ENCODE measurements around the gene UTP11.
"Not testable (repeated sequence)": the region's sequence is repeated elsewhere in the genome, so short reads cannot be mapped to it uniquely, and the experiment has no call there.

UTP11 gene

GRCh38 chr1:38028105-38028591 lies 15.6 kb downstream of the UTP11 start:
- DNase-seq, result peak; percentile 82

DNA sequence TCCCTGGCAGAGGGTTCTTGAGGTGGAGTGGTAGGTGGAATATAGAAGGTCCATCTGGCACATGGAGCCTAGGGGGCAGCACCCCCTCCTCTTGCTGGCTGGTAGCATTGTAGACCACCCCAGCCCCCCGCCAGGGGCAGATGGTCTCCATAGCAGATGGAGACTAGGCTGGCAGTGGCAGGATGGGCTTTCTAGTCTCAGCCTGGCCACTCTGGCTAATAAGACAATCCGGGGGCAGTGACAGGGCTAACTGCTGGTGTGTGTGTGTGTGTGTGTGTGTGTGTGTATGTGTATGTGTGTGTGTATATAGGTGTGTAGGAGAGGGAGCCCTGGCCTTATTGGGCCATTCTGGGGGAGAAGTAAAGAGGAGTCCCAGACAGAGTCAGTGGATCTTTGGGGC lies 16.1 kb downstream of the UTP11 start:
- no peak for DNase-seq

DNA sequence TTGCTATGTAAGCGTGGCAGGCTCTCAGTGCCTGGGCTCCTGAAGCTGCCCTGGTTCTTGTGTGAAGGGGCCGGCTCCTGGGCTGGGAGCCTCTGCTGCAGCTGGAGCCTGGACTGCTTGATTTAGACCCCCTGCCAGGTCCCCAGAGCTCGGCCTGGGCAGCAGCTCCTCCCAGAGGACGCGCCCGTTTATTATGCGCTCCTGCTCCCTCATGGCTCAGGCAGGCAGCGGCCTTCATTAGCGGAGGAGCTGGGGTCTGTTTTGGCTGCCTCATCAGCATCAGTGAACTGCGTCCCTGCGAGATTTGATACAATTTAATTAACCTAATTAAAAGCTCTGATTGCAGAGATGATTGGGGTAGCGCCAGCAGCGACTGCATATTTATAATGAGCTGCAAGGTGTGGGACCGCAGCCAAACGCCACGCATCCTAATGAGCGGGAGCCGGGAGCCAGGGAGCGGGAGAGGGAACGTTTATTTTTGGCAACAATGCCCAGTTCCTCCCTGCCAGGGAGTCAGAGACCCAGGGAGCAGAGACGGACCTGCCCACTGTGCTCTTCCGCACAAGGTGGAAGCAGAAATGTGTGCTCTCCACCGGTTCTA lies 16.6 kb downstream of the UTP11 start:
- DNase-seq, result no peak

- peak; percentile 86 for DNase-seq
Measured at GRCh38 chr1:38029685-38030511, 17.4 kb downstream of the UTP11 start.

- DNase-seq, result no peak
Measured at GRCh38 chr1:38030596-38031512, 18.3 kb downstream of the UTP11 start.

DNA sequence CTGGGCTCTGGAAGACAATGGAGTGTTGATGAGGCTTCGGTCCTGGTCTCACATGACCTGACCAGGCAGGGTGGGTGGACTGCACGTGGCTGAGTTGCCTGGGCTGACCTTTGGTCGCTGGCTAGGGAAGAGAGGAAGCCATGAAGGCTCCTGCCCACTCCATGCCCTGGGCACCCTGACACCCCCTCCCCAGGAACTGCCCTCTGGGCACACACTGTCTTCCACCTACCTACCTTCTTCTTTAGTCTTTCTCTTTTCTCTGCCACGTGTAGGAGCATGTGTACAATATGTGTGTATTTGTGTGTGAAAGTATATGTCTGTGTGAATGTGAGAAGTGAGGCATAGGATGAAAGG lies 19.0 kb downstream of the UTP11 start:
- DNase-seq, result no peak

GRCh38 chr1:38032992-38033391 lies 20.5 kb downstream of the UTP11 start:
- not testable (repeated sequence) for DNase-seq

DNA sequence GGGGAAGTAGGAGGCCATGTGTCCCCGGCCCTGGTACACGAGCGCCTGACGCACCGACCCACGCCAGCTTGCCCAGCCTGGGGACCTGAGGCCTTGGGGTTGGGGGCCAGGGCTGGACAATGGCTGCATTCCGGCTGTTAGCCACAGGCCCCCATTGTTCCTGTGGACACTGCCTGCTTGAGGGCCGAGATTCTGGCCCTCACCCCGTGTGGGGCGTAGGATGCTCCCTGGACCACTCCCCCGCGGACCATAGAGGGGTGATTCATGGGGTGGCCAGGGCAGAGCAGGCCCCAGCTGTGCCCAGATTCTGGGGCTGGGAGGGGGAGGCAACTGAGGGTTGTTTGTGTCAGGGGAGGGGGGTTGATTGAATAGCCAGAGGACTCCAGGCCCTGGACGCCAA lies 22.3 kb downstream of the UTP11 start:
- no peak for DNase-seq

DNA sequence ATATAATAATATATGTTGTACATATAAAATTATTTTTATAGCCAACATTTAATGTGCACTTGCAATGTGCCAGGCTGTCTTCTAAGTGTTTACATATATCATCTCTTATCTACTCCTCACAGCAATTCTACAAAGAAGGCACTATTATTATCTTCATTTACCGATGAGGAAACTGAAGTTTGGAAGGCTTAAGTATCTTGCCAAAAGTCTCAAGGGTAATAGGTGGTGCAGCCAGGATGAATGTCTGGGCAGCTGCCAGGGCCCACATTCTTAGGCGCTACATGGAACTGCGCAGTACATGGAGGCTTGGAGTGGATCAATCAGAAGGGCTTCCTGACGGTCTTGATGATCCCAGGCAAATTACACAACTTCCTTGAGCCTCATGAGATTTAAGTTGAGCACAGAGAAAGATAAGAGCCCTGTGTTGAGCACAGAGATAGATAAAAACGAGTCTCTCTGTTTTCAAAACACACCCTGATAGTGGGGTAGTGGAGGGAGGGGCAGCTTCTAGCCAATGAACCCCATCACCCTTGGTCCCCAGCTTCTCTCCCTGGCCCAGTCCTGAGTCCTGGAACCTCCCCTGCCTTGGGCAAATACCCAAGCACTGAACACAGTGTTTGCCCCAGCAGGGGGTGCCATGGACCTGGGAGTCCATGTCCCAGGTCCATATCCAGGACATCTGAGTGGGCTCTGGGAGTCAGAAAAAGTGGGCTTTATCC lies 24.8 kb downstream of the UTP11 start:
- DNase-seq, result no peak

DNA sequence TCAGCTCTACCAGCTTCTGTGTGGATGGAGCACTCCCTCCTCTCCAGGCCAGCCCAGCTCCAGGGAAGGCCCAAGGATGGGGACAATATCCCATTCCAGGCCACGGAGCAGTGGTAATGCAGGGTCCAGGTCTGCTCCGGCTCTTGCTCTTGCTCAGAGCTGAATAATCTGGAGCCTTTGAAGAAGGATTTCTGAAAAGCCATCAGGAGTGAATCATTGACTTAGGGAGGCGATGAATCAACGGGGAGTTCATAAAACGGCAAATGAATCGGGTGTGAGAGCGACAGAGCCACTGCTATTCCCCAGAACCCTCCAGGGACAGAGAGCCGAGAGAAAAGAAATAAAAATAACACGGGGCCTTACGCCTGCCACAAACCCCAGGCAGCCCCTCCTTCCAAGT lies 26.3 kb downstream of the UTP11 start:
- no peak for DNase-seq

- no peak for DNase-seq
Measured at GRCh38 chr1:38039331-38040088, 27.0 kb downstream of the UTP11 start.

DNA sequence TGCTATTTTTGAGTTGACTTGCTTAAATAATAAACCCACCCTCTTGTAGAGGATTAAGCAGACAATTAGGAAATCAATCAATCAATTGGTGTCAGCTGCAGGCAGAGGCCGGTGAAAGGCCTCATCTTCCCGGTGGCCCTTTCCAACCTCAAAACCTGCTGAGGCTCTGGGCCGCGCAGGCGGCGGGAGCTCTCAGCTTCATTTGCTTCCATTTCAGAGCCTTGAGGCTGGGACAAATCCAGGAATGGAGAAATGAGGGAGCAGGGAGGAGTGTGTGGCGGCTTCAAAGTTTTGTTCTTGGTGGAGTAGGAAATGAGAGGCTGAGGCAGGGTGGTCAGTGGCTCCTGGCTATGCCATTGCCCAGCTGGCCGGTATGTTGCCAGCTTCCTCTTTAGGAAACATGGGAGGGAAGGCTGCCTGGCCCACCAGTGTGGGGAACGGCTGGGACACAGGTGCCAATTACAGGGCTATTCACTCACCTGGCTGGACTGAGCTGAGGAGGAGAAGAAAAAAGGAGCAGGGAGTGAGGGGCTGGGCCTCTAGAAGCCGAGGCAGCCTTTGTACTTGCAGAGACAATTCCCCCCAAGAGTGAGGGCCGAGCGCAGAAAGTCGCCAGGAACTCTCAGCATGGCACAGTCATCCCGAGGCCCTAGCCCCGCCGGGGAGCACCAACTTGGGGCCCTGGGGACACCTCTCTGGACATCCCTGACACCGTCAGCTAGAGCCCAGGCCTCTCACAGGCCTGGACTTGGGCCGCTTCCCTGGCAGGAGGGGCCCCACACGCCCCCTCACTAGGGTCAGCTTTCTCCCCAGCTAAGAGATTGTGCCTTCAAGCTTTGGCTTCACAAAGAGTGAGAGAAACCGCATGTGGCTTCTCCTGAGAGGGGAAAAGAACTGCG lies 29.7 kb downstream of the UTP11 start:
- DNase-seq, result no peak

GRCh38 chr1:38043036-38043747 lies 30.7 kb downstream of the UTP11 start:
- no peak for DNase-seq

DNA sequence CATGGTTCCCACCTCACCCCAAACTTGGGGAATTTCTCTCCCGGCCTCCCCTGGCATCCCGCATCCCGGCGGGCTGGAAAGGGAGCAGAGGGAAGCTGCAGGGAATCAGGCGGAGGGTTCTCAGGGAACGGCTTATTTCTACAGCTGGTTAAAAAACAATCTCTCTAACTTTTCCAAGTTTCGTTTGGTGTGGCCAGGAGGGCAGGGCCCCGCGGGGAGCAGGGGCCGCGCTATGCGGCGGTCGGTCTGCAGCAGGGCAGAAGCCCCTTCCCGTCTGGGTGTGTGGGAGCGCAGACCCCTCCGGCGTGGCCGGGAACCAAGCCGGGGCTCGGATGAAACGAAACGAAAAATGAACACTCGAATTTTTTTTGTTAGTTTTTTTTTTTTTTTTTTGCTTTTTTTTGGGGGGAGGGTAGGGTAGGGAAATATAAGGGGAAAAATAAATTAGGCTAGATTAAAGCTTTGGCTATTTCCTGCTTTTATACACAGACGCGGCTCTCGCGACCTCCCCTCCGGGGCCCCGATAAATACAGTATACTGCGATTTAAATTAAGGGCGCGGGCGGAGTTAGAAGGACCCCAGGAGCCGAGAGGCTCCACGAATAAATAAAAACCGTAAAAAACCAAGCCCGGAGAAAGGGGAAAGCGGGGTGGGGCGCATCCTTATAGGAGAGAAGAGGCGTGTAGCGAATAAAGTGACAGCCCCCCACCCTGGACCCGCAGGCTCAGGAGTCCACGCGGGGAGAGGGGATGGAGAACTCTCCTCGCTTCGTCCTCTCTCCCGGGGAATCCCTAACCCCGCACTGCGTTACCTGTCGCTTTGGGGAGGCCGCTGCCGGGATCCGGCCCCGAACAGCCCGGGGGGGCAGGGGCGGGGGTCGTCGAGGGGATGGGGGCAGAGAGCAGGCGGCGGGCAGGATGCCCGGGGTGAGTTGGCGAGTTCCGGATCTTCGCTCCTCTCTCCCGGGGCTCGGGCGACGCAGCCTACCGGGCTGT lies 32.0 kb downstream of the UTP11 start:
- DNase-seq, result no peak

- no peak for DNase-seq
Measured at GRCh38 chr1:38045401-38046332, 33.1 kb downstream of the UTP11 start.

GRCh38 chr1:38046333-38046883 lies 33.9 kb downstream of the UTP11 start, which contains the start of gene POU3F1:
Gene POU3F1 (minus strand): TSS chr1:38046793. CDS start chr1:38046743, 50 bp downstream.
- DNase-seq, result no peak

All from activated CD8-positive, alpha-beta memory T cell treated with anti-CD3 and anti-CD28 coated beads, Interleukin-2, amount 50 U/mL, for 48 hours (primary cell).